HCT116 (cell line): ENCODE data around the gene ADAMTS6. TPM values are rescaled to one million over a fixed set of nuclear protein-coding genes. Genes with fewer than 3 reads are reported as not detected.

Source experiments
- ATAC-seq: fragments of 200-7000 bp; cut with Tn5 transposase; 2 replicates; pipeline ENCODE4 v1.9.1; 2020; ENCODE audit warnings: mild to moderate bottlenecking, moderate library complexity
- BruUV-seq: library from RNA; stranded (reverse); fragments of 400-500 nt; replicated peaks from 2 replicates; lab custom pipeline; 2021; lab: Mats Ljungman, UMichigan
- CTCF ChIA-PET: fragments of 300-600 bp; sonication (Branson Sonifier 250); formaldehyde crosslinking; loops from one replicate; lab custom pipeline; 2021; ENCODE audit warnings: antibody characterized with exemption; lab: Charles Lee
- POLR2A ChIA-PET: fragments of 300-600, 350-600 bp; sonication (Branson Sonifier 250); formaldehyde crosslinking; loops from one replicate; lab custom pipeline; 2021; ENCODE audit warnings: antibody characterized with exemption; lab: Charles Lee
- RAD21 ChIA-PET, 2 experiments: fragments of 300-600 bp; sonication (Branson Sonifier 250); formaldehyde crosslinking; loops; one replicate each; lab custom pipeline; 2023; ENCODE audit warnings: low total read pairs in 2 of 2; ENCODE audit not compliant: uncharacterized antibody in 2 of 2, unreplicated experiment in 2 of 2, low non-redundant PET in 1 of 2; lab: Charles Lee
- DNase-seq: peaks from one replicate; pipeline ENCODE4 v3.0.0-alpha.2; 2010; ENCODE audit warnings: low read depth, low spot score
- H2AFZ ChIP-seq: fragments of 200-600 bp; shearing (Covaris generic), sonication (generic); 2 replicates; pipeline ENCODE4 v1.6.1; 2017; ENCODE audit warnings: low read depth, mixed run types, mixed read lengths, antibody characterized with exemption, low read length; ENCODE audit not compliant: poor library complexity, severe bottlenecking
- H3K27ac ChIP-seq: 2 replicates; pipeline ENCODE4 v1.5.1; 2012; ENCODE audit warnings: low read depth, low read length
- H3K27me3 ChIP-seq: fragments of 200-600 bp; sonication (generic); 2 replicates; pipeline ENCODE4 v1.6.1; 2016; ENCODE audit warnings: mixed run types, low read length, mixed read lengths; ENCODE audit not compliant: insufficient read depth
- H3K36me3 ChIP-seq, 2 experiments: fragments of 200-500 bp in 1 of 2; fragments of 200-600 bp in 1 of 2; sonication (Bioruptor generic) in 1 of 2; sonication (generic) in 1 of 2; 2 replicates each; pipeline versions ENCODE4 v1.5.1 to v1.6.1; 2014 to 2016; ENCODE audit warnings: low read length in 2 of 2, inconsistent platforms in 1 of 2, mixed read lengths in 1 of 2, mixed run types in 1 of 2; ENCODE audit not compliant: insufficient read depth in 2 of 2, control insufficient read depth in 1 of 2
- H3K4me1 ChIP-seq, 2 experiments: fragments of 200-600 bp in 1 of 2; sonication (generic) in 1 of 2; 2 replicates each; pipeline versions ENCODE4 v1.5.1 to v1.6.1; 2012 to 2017; ENCODE audit warnings: low read length in 2 of 2, inconsistent platforms in 1 of 2, mild to moderate bottlenecking in 1 of 2, mixed read lengths in 1 of 2, mixed run types in 1 of 2, moderate library complexity in 1 of 2; ENCODE audit not compliant: insufficient read depth in 2 of 2, control insufficient read depth in 1 of 2
- H3K4me2 ChIP-seq: fragments of 200-600 bp; sonication (generic); 2 replicates; pipeline ENCODE4 v1.6.1; 2017; ENCODE audit warnings: mixed run types, low read length, mixed read lengths
- H3K4me3 ChIP-seq, 2 experiments: fragments of 200-600 bp in 1 of 2; sonication (generic) in 1 of 2; replicated peaks in 1 of 2; 2 replicates each; pipeline ENCODE4 v1.5.1; 2011 to 2016; ENCODE audit warnings: low read length in 2 of 2, control low read depth in 1 of 2, low read depth in 1 of 2, mild to moderate bottlenecking in 1 of 2, mixed read lengths in 1 of 2, mixed run types in 1 of 2
- H3K79me2 ChIP-seq: fragments of 200-600 bp; sonication (generic); 2 replicates; pipeline ENCODE4 v1.6.1; 2017; ENCODE audit warnings: mild to moderate bottlenecking, mixed run types, low read length, moderate library complexity, mixed read lengths; ENCODE audit not compliant: insufficient read depth
- H3K9ac ChIP-seq: fragments of 200-600 bp; sonication (generic); 2 replicates; pipeline ENCODE4 v1.6.1; 2016; ENCODE audit warnings: low read length, mixed read lengths
- H3K9me2 ChIP-seq: fragments of 200-600 bp; sonication (generic), shearing (Covaris generic); 2 replicates; pipeline ENCODE4 v1.6.1; 2017; ENCODE audit warnings: mixed run types, mild to moderate bottlenecking, moderate library complexity; ENCODE audit not compliant: insufficient read depth
- H3K9me3 ChIP-seq, 2 experiments: fragments of 200-500 bp in 1 of 2; fragments of 200-600 bp in 1 of 2; sonication (Bioruptor generic) in 1 of 2; sonication (generic) in 1 of 2; 2 replicates each; pipeline ENCODE4 v1.6.1; 2014 to 2017; ENCODE audit warnings: low read length in 2 of 2, mixed read lengths in 2 of 2, inconsistent platforms in 1 of 2, low read depth in 1 of 2, mild to moderate bottlenecking in 1 of 2, mixed run types in 1 of 2, moderate library complexity in 1 of 2; ENCODE audit not compliant: control insufficient read depth in 1 of 2, insufficient read depth in 1 of 2
- H4K20me1 ChIP-seq: fragments of 200-600 bp; sonication (generic), shearing (Covaris generic); 2 replicates; pipeline ENCODE4 v1.6.1; 2017; ENCODE audit warnings: mixed run types, mild to moderate bottlenecking, moderate library complexity; ENCODE audit not compliant: insufficient read depth
- ATF3 ChIP-seq: IDR thresholded peaks from 2 replicates; pipeline ENCODE4 v1.6.1; 2012
- CBX3 ChIP-seq: IDR thresholded peaks from 2 replicates; pipeline ENCODE4 v1.6.1; 2012; ENCODE audit warnings: low read depth
- EGR1 ChIP-seq: IDR thresholded peaks from 2 replicates; pipeline ENCODE4 v1.6.1; 2012; ENCODE audit warnings: low read depth
- EZH2 ChIP-seq: fragments of 200-600 bp; sonication (generic); IDR thresholded peaks from 2 replicates; pipeline ENCODE4 v1.6.1; 2017; ENCODE audit warnings: antibody characterized with exemption, mixed run types
- EZH2phosphoT487 ChIP-seq: fragments of 200-600 bp; IDR thresholded peaks from 2 replicates; pipeline ENCODE4 v1.6.1; 2018; ENCODE audit warnings: antibody characterized with exemption, borderline replicate concordance
- MAX ChIP-seq: IDR thresholded peaks from 2 replicates; pipeline ENCODE4 v1.6.1; 2012
- REST ChIP-seq: IDR thresholded peaks from 2 replicates; pipeline ENCODE4 v1.6.1; 2012; ENCODE audit warnings: low read depth
- SIN3A ChIP-seq: IDR thresholded peaks from 2 replicates; pipeline ENCODE4 v1.6.1; 2012; ENCODE audit warnings: low read depth
- SRF ChIP-seq: IDR thresholded peaks from 2 replicates; pipeline ENCODE4 v1.6.1; 2012; ENCODE audit warnings: low read depth
- YY1 ChIP-seq: IDR thresholded peaks from 2 replicates; pipeline ENCODE4 v1.6.1; 2011; ENCODE audit warnings: low read length, low read depth, moderate library complexity, mild to moderate bottlenecking; ENCODE audit not compliant: insufficient replicate concordance; ENCODE audit errors: extremely low read depth
- ZBTB33 ChIP-seq: IDR thresholded peaks from 2 replicates; pipeline ENCODE4 v1.6.1; 2011; ENCODE audit warnings: mild to moderate bottlenecking, low read length, moderate library complexity; ENCODE audit not compliant: insufficient replicate concordance; ENCODE audit errors: extremely low read depth
- ZFX ChIP-seq: fragments of 450-650 bp; IDR thresholded peaks from 2 replicates; pipeline ENCODE4 v1.6.1; 2017
- intact Hi-C: fragments of 100-400 bp; cut with micrococcal nuclease; formaldehyde crosslinking; loops from 2 replicates; pipeline ENCODE4 v1.10.0; 2022
- total RNA-seq: library from RNA; stranded (reverse); gene quantifications from one replicate; pipeline ENCODE4 v1.2.1, GENCODE V29; 2021; ENCODE audit not compliant: unreplicated experiment
- TF ChIP-seq, protein P1 (sequence below), 3 experiments: fragments of 200-600 bp in 1 of 3; sonication (generic) in 1 of 3; IDR thresholded peaks in 2 of 3; conservative IDR thresholded peaks in 1 of 3; 2 replicates each; pipeline ENCODE4 v1.5.1; 2012 to 2017; ENCODE audit warnings: low read depth in 2 of 3, low read length in 2 of 3, antibody characterized with exemption in 1 of 3, borderline replicate concordance in 1 of 3, control low read depth in 1 of 3, mild to moderate bottlenecking in 1 of 3, mixed read lengths in 1 of 3, mixed run types in 1 of 3, moderate library complexity in 1 of 3; ENCODE audit not compliant: insufficient read depth in 1 of 3

ADAMTS6 gene
- total RNA-seq, 1 experiment from 2014 or later, result 0.93 TPM

DNA sequence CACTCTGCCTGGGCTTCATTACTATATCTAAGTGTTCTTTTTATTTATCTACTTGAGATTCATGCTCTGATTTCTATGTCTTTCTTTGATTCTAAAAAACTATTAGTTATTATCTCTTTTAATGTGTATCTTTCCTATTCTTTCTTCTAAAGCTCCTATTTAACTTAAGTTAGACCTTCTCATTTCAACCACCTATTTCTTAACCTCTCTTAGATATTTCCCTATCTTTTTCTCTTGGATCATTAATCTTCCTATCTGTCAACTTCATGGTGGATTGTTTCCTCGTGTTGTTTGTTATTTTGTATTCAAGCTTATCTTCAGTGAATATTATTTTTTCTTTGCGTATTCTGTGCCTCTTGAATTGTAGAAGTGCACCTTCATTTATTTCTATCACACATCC lies 202.1 kb downstream of the ADAMTS6 start:
- Histone ChIP-seq H2AFZ (no peak overlapping the region), H3K36me3 (no peaks in the 10 kb centered on the region), H3K27ac (no peak overlapping the region), H3K27me3 (no peaks in the 10 kb centered on the region), H3K9me3 (no peaks in the 10 kb centered on the region), H3K4me1 (no peaks in the 10 kb centered on the region), H3K79me2 (no peaks in the 10 kb centered on the region), H3K4me2 (no peak overlapping the region), H3K9me2 (no peaks in the 10 kb centered on the region), H3K9ac (no peak overlapping the region), H3K4me3 (no peak overlapping the region), H4K20me1 (no peaks in the 10 kb centered on the region)
- TF ChIP-seq EZH2, result no peak
- no peak for TF ChIP-seq SRF
- no peak for TF ChIP-seq EGR1
- TF ChIP-seq SIN3A, result no peak
- TF ChIP-seq, protein P1, sequence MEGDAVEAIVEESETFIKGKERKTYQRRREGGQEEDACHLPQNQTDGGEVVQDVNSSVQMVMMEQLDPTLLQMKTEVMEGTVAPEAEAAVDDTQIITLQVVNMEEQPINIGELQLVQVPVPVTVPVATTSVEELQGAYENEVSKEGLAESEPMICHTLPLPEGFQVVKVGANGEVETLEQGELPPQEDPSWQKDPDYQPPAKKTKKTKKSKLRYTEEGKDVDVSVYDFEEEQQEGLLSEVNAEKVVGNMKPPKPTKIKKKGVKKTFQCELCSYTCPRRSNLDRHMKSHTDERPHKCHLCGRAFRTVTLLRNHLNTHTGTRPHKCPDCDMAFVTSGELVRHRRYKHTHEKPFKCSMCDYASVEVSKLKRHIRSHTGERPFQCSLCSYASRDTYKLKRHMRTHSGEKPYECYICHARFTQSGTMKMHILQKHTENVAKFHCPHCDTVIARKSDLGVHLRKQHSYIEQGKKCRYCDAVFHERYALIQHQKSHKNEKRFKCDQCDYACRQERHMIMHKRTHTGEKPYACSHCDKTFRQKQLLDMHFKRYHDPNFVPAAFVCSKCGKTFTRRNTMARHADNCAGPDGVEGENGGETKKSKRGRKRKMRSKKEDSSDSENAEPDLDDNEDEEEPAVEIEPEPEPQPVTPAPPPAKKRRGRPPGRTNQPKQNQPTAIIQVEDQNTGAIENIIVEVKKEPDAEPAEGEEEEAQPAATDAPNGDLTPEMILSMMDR (IDR thresholded peaks at IDR 0.05 in 2 of 3, conservative IDR thresholded peaks at IDR 0.05 in 1 of 3; ENCODE audit: borderline replicate concordance in 1 of 3, insufficient read depth in 1 of 3, low read depth in 2 of 3, low read length in 2 of 3), result no peak
- no peak for TF ChIP-seq ATF3
- TF ChIP-seq ZBTB33, result no peak
- TF ChIP-seq YY1, result no peak
- TF ChIP-seq REST, result no peak
- TF ChIP-seq CBX3, result no peak
- TF ChIP-seq MAX, result no peak
- TF ChIP-seq EZH2phosphoT487, result no peak
- no peak for TF ChIP-seq ZFX
- intact Hi-C loops, result no loop called here
- ChIA-PET POLR2A (no interaction called here), RAD21 (no interaction called here), CTCF (no interaction called here)
- no TSS peak for BruUV-seq
- DNase-seq (no peak), ATAC-seq (no peak)
